Eye (tissue), 1 donor: ENCODE data around the gene CDC42BPA.
A peak's percentile ranks its signal among the peaks of the same experiment; 100 is the strongest.
"Not testable (repeated sequence)": the region's sequence is repeated elsewhere in the genome, so short reads cannot be mapped to it uniquely, and the experiment has no call there.

Experiments
- DNase-seq: peaks from one replicate; pipeline ENCODE4 v3.0.0-alpha.2; 2015

Gene CDC42BPA

GRCh38 chr1:227308367-227309336 lies 9.6 kb downstream of the CDC42BPA start:
- no peak for DNase-seq

GRCh38 chr1:227306689-227307088 lies 11.6 kb downstream of the CDC42BPA start:
- no peak for DNase-seq

- DNase-seq: no peak
These were observed 12.2 kb downstream of the CDC42BPA start for GRCh38 chr1:227305894-227306626.

- DNase-seq: no peak
These were observed 13.6 kb downstream of the CDC42BPA start for GRCh38 chr1:227304665-227305064.

- no peak for DNase-seq
These were observed 14.6 kb downstream of the CDC42BPA start for GRCh38 chr1:227303662-227304061.

GRCh38 chr1:227300682-227301081 lies 17.6 kb downstream of the CDC42BPA start:
- no peak for DNase-seq

- DNase-seq: no peak
These were observed 18.6 kb downstream of the CDC42BPA start for GRCh38 chr1:227299688-227300087.

- DNase-seq: no peak
These were observed 19.1 kb downstream of the CDC42BPA start for GRCh38 chr1:227299241-227299627.

GRCh38 chr1:227298512-227299240 lies 19.6 kb downstream of the CDC42BPA start:
- DNase-seq: no peak

GRCh38 chr1:227297073-227297793 lies 21.1 kb downstream of the CDC42BPA start:
- DNase-seq: no peak

- peak; percentile 30 for DNase-seq
These were observed 22.7 kb downstream of the CDC42BPA start for GRCh38 chr1:227295609-227296008.

- DNase-seq: no peak
These were observed 32.5 kb downstream of the CDC42BPA start for GRCh38 chr1:227285745-227286144.

GRCh38 chr1:227281371-227281770 lies 36.9 kb downstream of the CDC42BPA start:
- DNase-seq: no peak

GRCh38 chr1:227280836-227281235 lies 37.5 kb downstream of the CDC42BPA start:
- DNase-seq: no peak

- not testable (repeated sequence) for DNase-seq
These were observed 42.1 kb downstream of the CDC42BPA start for GRCh38 chr1:227276156-227276693.

- peak; percentile 33 for DNase-seq
These were observed 44.7 kb downstream of the CDC42BPA start for GRCh38 chr1:227273557-227273956.

- DNase-seq: no peak
These were observed 45.9 kb downstream of the CDC42BPA start for GRCh38 chr1:227272428-227272827.

GRCh38 chr1:227270554-227270953 lies 47.7 kb downstream of the CDC42BPA start:
- no peak for DNase-seq

GRCh38 chr1:227268943-227269342 lies 49.3 kb downstream of the CDC42BPA start:
- DNase-seq: no peak

- DNase-seq: peak; percentile 22
These were observed 52.4 kb downstream of the CDC42BPA start for GRCh38 chr1:227265891-227266290.

GRCh38 chr1:227263869-227264268 lies 54.4 kb downstream of the CDC42BPA start:
- no peak for DNase-seq

- DNase-seq: no peak
These were observed 56.8 kb downstream of the CDC42BPA start for GRCh38 chr1:227261501-227261900.
